IgD-negative memory B cell (primary cell): ENCODE results near the gene COX8A. TPM values are rescaled to one million over a fixed set of nuclear protein-coding genes. Genes with fewer than 3 reads are reported as not detected.

Source experiments
- H3K27ac Mint-ChIP-seq, 3 donors: one replicate each; pipeline ENCODE4 v1.8.0; 2020 to 2022; ENCODE audit warnings: mild to moderate bottlenecking in 3 of 3, mixed read lengths in 3 of 3, moderate library complexity in 1 of 3
- H3K27me3 Mint-ChIP-seq: one replicate; pipeline ENCODE4 v1.8.0; 2021; ENCODE audit warnings: mixed read lengths
- H3K36me3 Mint-ChIP-seq: one replicate; pipeline ENCODE4 v1.8.0; 2020; ENCODE audit warnings: mild to moderate bottlenecking, mixed read lengths
- H3K4me1 Mint-ChIP-seq, 3 donors: one replicate each; pipeline ENCODE4 v1.8.0; 2020 to 2022; ENCODE audit warnings: mixed read lengths in 3 of 3, mild to moderate bottlenecking in 1 of 3
- H3K4me3 Mint-ChIP-seq, 4 donors: one replicate each; pipeline ENCODE4 v1.8.0; 2020 to 2022; ENCODE audit warnings: mild to moderate bottlenecking in 4 of 4, mixed read lengths in 4 of 4, moderate library complexity in 3 of 4
- H3K9me3 Mint-ChIP-seq, 3 donors: one replicate each; pipeline ENCODE4 v1.8.0; 2020 to 2021; ENCODE audit warnings: mixed read lengths in 3 of 3, mild to moderate bottlenecking in 1 of 3
- polyA plus RNA-seq: library from polyadenylated mRNA; unstranded; fragments of 300-500 nt; fragmentation: Illumina TruSeq; gene quantifications from one replicate; pipeline ENCODE4 v1.2.3, GENCODE V29; 2021

COX8A gene
- polyA plus RNA-seq, 1 donor from 2014 or later = 298 TPM

DNA sequence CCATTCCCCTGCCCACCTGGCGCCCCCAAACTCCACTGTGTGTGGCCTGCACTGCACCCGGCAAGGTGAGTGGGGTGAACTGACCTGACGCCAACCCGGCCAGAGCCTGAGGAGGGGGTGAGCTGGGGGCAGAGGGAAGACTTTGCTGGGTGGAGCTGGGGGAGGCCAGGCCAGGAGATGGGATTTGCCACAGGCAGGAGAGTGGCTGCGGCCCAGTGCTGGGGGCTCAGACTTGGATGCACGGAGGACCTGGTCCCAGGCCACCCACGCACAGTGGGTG, 43.5 kb downstream of the COX8A start:
- Mint-ChIP-seq H3K9me3 (no peaks in the 10 kb centered on the region), H3K36me3 (no peaks in the 10 kb centered on the region), H3K27me3 (peaks cover 4% of the 10 kb centered on the region), H3K4me1 (no peaks in the 10 kb centered on the region), H3K27ac (no peak overlapping the region), H3K4me3 (no peak overlapping the region)

DNA sequence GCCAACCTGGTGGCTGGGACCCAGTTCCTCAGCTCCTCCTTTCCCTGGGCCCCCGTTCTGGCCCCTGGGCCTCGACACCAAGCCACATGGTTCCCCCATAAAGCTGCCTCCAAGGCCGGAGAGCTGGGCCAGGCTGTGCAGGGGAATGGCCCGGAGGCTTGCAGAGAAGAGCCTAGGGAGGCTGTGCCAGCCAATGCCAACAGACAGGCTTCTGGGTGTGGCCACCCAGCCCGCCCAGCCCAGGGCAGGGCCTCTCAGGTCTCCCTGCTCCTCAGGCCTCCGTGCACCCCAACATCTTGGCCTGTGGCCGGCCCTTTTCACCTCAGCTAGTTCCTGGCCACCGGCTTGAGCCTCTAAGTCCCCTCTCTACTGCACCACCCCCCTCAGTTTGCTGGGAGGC, 43.9 kb downstream of the COX8A start:
- H3K27me3 Mint-ChIP-seq = peaks cover 4% of the 10 kb centered on the region
- H3K27ac Mint-ChIP-seq = no peak overlapping the region
- no peak overlapping the region for H3K4me3 Mint-ChIP-seq
- no peaks in the 10 kb centered on the region for H3K4me1 Mint-ChIP-seq
- no peaks in the 10 kb centered on the region for H3K9me3 Mint-ChIP-seq
- H3K36me3 Mint-ChIP-seq = no peaks in the 10 kb centered on the region

DNA sequence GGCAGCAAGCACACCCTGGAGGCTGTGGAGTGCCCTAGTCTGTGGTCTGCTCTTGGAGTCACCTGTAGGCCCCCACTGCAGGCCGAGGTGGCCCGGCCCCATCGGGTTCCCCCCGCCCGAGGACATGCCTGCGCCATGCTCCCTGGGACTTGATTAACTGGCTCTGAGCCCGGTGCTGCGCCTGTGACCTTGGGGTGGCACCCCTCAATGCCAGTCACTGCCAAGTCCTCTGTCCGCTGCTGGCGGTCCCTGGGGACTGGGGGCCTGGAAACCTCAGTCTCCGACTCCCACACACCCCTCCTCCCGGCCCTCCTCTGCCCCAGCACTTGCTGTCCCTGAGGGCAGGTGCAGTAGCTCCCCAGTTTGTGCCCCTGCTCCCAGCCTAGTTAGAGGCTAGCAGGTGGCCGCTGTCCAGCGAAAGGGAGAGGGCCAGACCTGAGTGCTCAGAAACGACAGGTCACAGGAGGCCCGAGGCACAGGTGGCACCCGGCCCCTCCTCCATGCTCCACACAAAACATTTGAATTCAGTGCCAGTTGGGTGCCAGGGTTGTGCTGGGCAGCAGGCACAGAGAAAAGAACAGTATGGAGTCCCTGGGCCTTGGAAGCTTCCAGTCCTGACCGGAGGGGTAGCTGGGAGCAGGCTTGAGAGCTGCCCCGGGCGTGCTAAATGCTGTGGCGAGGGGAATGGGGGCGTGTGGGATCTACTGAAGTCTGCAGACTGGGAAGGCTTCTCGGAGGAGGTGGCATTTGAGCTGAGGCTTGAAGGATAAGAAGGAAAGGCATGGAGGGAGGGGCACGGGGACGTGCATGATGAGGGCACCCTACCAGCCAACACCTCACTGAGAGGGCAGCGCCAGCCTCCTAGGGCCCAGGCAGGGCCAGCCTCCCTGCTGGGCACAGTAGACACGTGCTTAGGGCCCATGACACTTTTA, 45.0 kb downstream of the COX8A start:
- H3K27me3 Mint-ChIP-seq = peaks cover 4% of the 10 kb centered on the region
- H3K9me3 Mint-ChIP-seq = no peaks in the 10 kb centered on the region
- no peaks in the 10 kb centered on the region for H3K4me1 Mint-ChIP-seq
- H3K27ac Mint-ChIP-seq = no peak overlapping the region
- H3K4me3 Mint-ChIP-seq = no peak overlapping the region
- H3K36me3 Mint-ChIP-seq = no peaks in the 10 kb centered on the region

DNA sequence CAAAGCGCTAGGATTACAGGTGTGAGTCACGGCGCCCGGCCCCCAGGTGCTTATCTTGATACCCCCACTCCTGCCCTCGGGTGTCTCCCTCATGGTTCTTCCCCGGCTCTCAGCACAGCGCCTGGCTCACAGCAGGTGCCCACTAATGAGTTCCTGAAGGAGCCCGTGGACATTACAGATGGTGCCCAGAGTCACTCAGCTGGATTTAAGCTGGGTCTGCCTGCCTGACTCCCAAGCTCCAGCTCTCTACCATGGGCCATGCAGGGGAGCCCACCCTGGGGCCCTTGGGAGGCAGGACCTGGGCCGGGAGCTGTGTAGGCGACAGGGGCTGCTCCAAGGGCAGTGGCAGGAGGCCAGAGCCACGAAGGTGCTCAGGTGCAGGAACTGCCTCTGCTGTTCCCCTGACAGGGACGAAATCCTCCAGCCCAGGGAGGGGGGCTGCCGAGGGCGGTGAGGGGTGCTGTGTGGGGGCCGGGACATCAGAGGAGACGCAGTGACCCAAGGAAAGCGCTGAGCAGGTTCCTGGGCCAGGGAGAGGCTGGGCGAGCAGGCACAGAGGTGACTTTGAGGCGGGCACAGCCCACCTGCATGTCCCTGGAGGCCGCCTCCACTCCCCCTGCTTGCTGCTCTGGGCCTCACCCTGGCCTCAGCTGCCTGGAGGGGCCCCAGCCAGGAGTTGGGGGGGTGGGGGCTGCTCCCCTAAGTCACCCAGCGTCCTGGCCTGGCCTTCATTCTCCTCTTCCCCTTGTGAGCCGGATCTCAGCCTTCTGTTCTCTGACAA, 46.7 kb downstream of the COX8A start:
- no peaks in the 10 kb centered on the region for H3K36me3 Mint-ChIP-seq
- H3K9me3 Mint-ChIP-seq = no peaks in the 10 kb centered on the region
- H3K4me1 Mint-ChIP-seq = no peaks in the 10 kb centered on the region
- no peak overlapping the region for H3K4me3 Mint-ChIP-seq
- peaks cover 4% of the 10 kb centered on the region for H3K27me3 Mint-ChIP-seq
- H3K27ac Mint-ChIP-seq = no peak overlapping the region

DNA sequence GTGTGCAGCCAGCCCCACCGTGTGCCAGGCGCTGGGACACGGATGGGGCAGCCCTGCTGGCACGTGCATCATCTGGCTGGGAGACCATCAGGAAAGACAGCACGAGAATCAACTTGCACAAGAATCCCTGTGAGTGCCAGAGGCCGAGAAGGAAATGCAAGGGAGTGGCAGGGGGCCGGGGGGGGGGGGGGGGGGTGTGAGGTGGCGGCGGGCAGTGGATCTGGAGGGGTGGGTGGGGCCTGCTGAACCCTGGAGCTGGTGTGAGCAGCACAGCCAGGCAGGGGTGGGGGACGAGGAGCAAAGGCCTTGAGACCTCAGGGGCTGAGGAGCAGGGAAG, 47.3 kb downstream of the COX8A start:
- Mint-ChIP-seq H3K27ac (no peak overlapping the region), H3K27me3 (peaks cover 4% of the 10 kb centered on the region), H3K9me3 (no peaks in the 10 kb centered on the region), H3K4me1 (no peaks in the 10 kb centered on the region), H3K4me3 (no peak overlapping the region), H3K36me3 (no peaks in the 10 kb centered on the region)

DNA sequence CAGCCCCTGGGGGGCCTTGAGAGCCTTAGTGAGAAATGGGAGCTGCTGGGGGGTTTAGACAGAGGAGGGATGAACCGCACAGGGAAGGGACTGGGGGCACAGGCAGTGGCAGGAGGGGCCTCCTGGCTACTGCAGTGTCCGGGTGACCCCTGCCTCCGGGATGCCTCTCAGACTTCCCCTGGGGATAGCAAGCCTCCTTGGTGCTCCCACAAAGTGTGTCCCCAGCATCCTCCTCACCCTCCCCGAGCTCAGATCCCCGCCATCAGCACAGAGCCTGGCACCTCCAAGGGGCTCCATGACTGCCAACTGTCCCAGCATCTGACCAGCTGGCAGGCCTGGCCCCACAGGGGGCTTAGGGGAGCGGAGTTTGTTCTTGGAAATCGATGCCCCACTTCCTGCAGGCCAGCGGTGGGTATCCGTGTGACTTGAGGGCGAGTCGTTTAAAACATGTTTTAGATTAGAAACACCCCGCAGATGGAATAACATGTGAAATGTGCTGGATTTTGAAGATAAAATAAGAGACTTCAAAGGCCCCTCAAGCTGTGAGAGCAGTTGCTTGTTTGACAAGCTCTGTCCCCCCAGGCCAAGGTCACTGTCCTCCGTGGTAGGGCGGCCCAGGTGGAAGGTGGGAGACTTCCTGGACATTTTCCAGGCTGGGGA, 47.8 kb downstream of the COX8A start:
- Mint-ChIP-seq H3K4me1 (no peaks in the 10 kb centered on the region), H3K27me3 (peaks cover 4% of the 10 kb centered on the region), H3K9me3 (no peaks in the 10 kb centered on the region), H3K36me3 (no peaks in the 10 kb centered on the region), H3K4me3 (no peak overlapping the region), H3K27ac (no peak overlapping the region)

DNA sequence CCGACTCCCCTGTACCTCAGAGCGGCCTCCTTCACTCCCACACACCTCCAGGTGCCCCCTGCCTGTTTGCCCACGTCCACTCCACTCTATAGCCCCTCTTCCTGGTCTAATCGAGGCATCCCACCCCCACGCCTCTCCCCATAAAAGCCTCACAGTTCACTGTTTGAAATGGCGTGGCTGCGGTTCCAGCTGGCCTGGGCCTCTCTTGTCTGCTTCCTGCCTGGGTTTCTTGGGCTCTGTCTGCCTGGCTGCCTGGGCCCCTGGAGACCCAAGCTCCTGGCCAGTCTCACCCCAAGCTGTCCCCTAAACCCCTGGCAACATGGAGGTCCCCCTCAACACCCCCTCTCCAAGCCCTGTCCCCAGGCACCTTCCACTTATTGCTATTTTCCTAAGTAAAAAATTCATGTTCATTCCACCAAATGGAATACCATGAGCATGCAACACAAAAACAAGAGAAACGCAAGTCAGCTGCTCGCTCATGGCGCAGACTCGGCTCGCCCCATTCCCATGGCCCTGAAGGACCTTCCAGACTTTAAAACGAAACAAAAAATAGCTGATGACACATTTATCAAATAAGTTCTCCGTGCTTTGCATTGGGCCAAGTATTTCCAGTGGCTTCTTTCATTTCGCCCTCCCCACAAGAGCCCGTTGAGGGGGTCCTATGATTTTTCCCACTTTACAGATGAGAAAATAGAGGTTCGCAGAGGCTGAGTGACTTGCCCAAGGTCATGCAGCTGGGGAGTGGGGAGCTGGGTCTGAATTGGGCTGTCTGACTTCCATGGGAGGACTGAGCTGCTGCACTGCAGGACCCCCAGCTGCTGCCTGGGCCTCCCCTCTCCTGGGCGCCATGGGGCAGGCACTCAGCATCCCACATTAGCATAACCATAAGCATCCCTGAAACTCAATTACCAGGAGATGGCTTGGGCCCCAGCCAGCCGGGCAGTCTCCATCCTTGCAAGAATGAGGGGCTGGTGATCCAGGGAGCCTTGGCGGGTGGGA, 49.6 kb downstream of the COX8A start:
- no peak overlapping the region for H3K4me3 Mint-ChIP-seq
- no peaks in the 10 kb centered on the region for H3K36me3 Mint-ChIP-seq
- no peaks in the 10 kb centered on the region for H3K9me3 Mint-ChIP-seq
- H3K4me1 Mint-ChIP-seq = no peaks in the 10 kb centered on the region
- no peak overlapping the region for H3K27ac Mint-ChIP-seq
- H3K27me3 Mint-ChIP-seq = peaks cover 14% of the 10 kb centered on the region

DNA sequence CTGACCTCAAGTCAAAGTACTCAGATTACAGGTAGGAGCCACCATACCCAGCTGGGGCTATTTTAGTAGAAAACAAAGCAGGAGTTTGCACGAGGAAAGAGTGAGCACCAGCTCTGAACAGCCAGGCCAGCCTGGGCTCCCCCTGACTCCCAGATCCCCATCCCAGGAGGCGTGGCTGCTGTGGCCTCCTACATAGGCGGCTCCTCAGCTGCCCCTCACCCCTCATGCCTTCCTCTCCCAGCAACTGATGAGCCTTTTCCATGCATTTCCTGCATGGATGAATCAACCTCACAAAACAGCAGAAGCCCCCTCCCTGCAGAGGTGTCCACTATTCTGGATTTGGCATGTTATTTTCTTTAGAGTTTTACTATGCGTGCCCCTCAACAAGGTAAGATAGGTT, 50.8 kb downstream of the COX8A start:
- Mint-ChIP-seq H3K36me3 (no peaks in the 10 kb centered on the region), H3K27ac (no peak overlapping the region), H3K27me3 (peaks cover 18% of the 10 kb centered on the region), H3K9me3 (no peaks in the 10 kb centered on the region), H3K4me3 (no peak overlapping the region), H3K4me1 (no peaks in the 10 kb centered on the region)

Other genes with a start within 250 kb of the COX8A start
- gene ZFTA, start 205.8 kb upstream of the COX8A start, polyA plus RNA-seq = 0.39 TPM
- 0.94 TPM for gene SPINDOC, start 161.2 kb upstream of the COX8A start, polyA plus RNA-seq
- gene MARK2, start 135.5 kb upstream of the COX8A start, polyA plus RNA-seq = 50.8 TPM
- gene RCOR2, start 57.5 kb upstream of the COX8A start, polyA plus RNA-seq = not detected
- 13.9 TPM for gene NAA40, start 35.6 kb upstream of the COX8A start, polyA plus RNA-seq
- gene OTUB1, start 11.8 kb downstream of the COX8A start, polyA plus RNA-seq = 117 TPM
- not detected for gene FLRT1, start 61.3 kb downstream of the COX8A start, polyA plus RNA-seq
- 9.7 TPM for gene MACROD1, start 191.5 kb downstream of the COX8A start, polyA plus RNA-seq
- gene STIP1, start 211.6 kb downstream of the COX8A start, polyA plus RNA-seq = 102 TPM
- gene FERMT3, start 232.1 kb downstream of the COX8A start, polyA plus RNA-seq = 149 TPM